ENCODE data around the gene IQSEC1. TPM values are rescaled to one million over a fixed set of nuclear protein-coding genes. Genes with fewer than 3 reads are reported as not detected.

IQSEC1 gene
- total and polyA plus RNA-seq, 2 donors (not counting 3 experiments of a cell fraction or from before 2014, with no cell fraction given): 5.2 to 18.0 TPM

GRCh38 chr3:13083254-13083653, 10.0 kb upstream of the IQSEC1 start:
- no peaks in the 10 kb centered on the region for H3K27me3 ChIP-seq (ENCODE audit: control insufficient read depth in 2 of 2, insufficient read depth in 2 of 2, low read length in 2 of 2)
- no peak for FAIRE-seq
- no peak overlapping the region for H3K4me2 ChIP-seq (ENCODE audit: insufficient read depth, low read length)
- H3K9ac ChIP-seq (replicated peaks; ENCODE audit: extremely low read depth, insufficient read depth, low read length): no peak overlapping the region
- POLR2A ChIA-PET: no interaction called here
- H3K79me2 ChIP-seq (ENCODE audit: control insufficient read depth, insufficient read depth, low read length): no peaks in the 10 kb centered on the region
- no peak for TF ChIP-seq MYC (IDR thresholded peaks at IDR 0.05; ENCODE audit: low read depth, low read length)
- TF ChIP-seq GATA2 (IDR thresholded peaks at IDR 0.05; ENCODE audit: insufficient read depth, insufficient read length, low read depth, low read length): no peak
- TF ChIP-seq EZH2 (IDR thresholded peaks at IDR 0.05; ENCODE audit: borderline replicate concordance, low read depth, low read length, severe bottlenecking): no peak
- no peak for TF ChIP-seq FOS (IDR thresholded peaks at IDR 0.05; ENCODE audit: borderline replicate concordance, insufficient read depth, low read length)
- TF ChIP-seq POLR2AphosphoS5 (IDR thresholded peaks at IDR 0.05; ENCODE audit: insufficient read depth, low read depth, low read length): no peak
- TF ChIP-seq POLR2A (IDR thresholded peaks at IDR 0.05; ENCODE audit: low read depth, low read length): no peak
- TF ChIP-seq JUN (IDR thresholded peaks at IDR 0.05; ENCODE audit: borderline replicate concordance, insufficient read depth, insufficient read length, low read depth): no peak
- no peak for TF ChIP-seq MAX (IDR thresholded peaks at IDR 0.05; ENCODE audit: insufficient read depth, insufficient read length)
- TF ChIP-seq CTCF (IDR thresholded peaks at IDR 0.05; ENCODE audit: extremely low read depth in 1 of 2, insufficient read depth in 1 of 2, low read depth in 1 of 2, low read length in 2 of 2): no peak
- BruUV-seq (replicated peaks): no TSS peak
- no peaks in the 10 kb centered on the region for H3K9me3 ChIP-seq (replicated peaks; ENCODE audit: control insufficient read depth, insufficient read depth, low read length)
- H3K4me1 ChIP-seq (ENCODE audit: control insufficient read depth, extremely low read depth, insufficient read depth, low read length): no peaks in the 10 kb centered on the region
- no peak overlapping the region for H3K27ac ChIP-seq (ENCODE audit: insufficient read depth, low read depth, low read length)
- dilution Hi-C loops (cut with MboI; ENCODE audit: extremely low pct_ligation_motif_present, low sequenced_read_pairs): loop anchor here (25.0 kb wide), 1 partner anchor 379 kb away; no protein-coding TSS in a partner anchor
- no peak overlapping the region for H3K4me3 ChIP-seq (replicated peaks in 1 of 3; ENCODE audit: insufficient read depth in 1 of 3, low read depth in 1 of 3, low read length in 3 of 3)
- no peak for DNase-seq (ENCODE audit: low read depth, low spot score)
- CTCF ChIA-PET: interaction anchor here (4.2 kb wide), 1 partner anchor 9 kb away, joined by 37 read pairs; no protein-coding TSS in a partner anchor
- no peak overlapping the region for H2AFZ ChIP-seq (ENCODE audit: low read depth, low read length)
- H3K9me1 ChIP-seq (replicated peaks; ENCODE audit: control insufficient read depth, extremely low read depth, insufficient read depth, low read length): no peaks in the 10 kb centered on the region
- no peaks in the 10 kb centered on the region for H4K20me1 ChIP-seq (replicated peaks; ENCODE audit: control insufficient read depth, extremely low read depth, insufficient read depth, low read length)
- no peaks in the 10 kb centered on the region for H3K36me3 ChIP-seq (ENCODE audit: control insufficient read depth in 2 of 2, extremely low read depth in 1 of 2, insufficient read depth in 2 of 2, low read length in 2 of 2)
- intact Hi-C loops (cut with micrococcal nuclease): no loop called here
